ENCODE measurements around the gene RNF169. TPM values are rescaled to one million over a fixed set of nuclear protein-coding genes. Genes with fewer than 3 reads are reported as not detected.

The RNF169 gene
- total RNA-seq, 2 donors from 2014 or later, result 10.6 to 10.7 TPM

GRCh38 chr11:74721479-74721835 is 27.2 kb upstream of the RNF169 start:
- peaks cover 0 to 26% of the 10 kb centered on the region in 2 donors for H3K4me1 ChIP-seq
- no peak for DNase-seq (ENCODE audit: low spot score)

DNA sequence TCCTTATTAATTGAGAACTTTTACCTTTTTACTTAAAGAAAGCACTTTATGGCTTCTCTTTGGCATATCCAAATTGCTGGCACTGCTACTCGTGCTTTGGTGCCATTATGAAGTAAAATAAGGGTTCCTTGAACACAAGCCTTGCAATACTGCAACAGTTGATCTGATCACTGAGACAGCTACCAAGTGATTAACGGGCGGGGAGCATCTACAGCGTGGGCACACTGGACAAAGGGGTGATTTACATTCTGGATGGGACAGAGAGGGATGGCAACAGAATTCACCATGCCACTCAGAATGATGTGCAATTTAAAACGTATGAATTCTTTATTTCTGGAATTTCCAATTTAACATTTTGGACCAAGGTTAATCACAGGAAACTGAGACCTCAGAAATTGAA is 25.1 kb upstream of the RNF169 start:
- no peaks in the 10 kb centered on the region for H3K9me3 ChIP-seq
- H3K4me3 ChIP-seq, result no peak overlapping the region
- H3K4me1 ChIP-seq, result peaks cover 0 to 21% of the 10 kb centered on the region in 2 donors
- H3K36me3 ChIP-seq, result no peaks in the 10 kb centered on the region
- H3K27me3 ChIP-seq, result no peaks in the 10 kb centered on the region
- DNase-seq (ENCODE audit: low spot score), result no peak
- H3K27ac ChIP-seq, result no peak overlapping the region
- no peak for TF ChIP-seq CTCF (IDR thresholded peaks at IDR 0.05)

More at GRCh38 chr11:74721479-74721835, 27.2 kb upstream of the RNF169 start:
- Histone ChIP-seq H3K36me3 (no peaks in the 10 kb centered on the region), H3K4me3 (no peak overlapping the region), H3K27me3 (no peaks in the 10 kb centered on the region), H3K9me3 (no peaks in the 10 kb centered on the region), H3K27ac (peak overlapping the region; percentile 41 to 67)
- TF ChIP-seq CTCF (IDR thresholded peaks at IDR 0.05), result no peak

GRCh38 chr11:74725701-74726100 is 22.9 kb upstream of the RNF169 start:
- Histone ChIP-seq H3K27me3 (no peaks in the 10 kb centered on the region), H3K9me3 (no peaks in the 10 kb centered on the region), H3K4me1 (peaks cover 0 to 17% of the 10 kb centered on the region in 2 donors), H3K27ac (no peak overlapping the region), H3K36me3 (no peaks in the 10 kb centered on the region), H3K4me3 (no peak overlapping the region)
- DNase-seq (ENCODE audit: low spot score), result no peak
- TF ChIP-seq CTCF (IDR thresholded peaks at IDR 0.05), result no peak

DNA sequence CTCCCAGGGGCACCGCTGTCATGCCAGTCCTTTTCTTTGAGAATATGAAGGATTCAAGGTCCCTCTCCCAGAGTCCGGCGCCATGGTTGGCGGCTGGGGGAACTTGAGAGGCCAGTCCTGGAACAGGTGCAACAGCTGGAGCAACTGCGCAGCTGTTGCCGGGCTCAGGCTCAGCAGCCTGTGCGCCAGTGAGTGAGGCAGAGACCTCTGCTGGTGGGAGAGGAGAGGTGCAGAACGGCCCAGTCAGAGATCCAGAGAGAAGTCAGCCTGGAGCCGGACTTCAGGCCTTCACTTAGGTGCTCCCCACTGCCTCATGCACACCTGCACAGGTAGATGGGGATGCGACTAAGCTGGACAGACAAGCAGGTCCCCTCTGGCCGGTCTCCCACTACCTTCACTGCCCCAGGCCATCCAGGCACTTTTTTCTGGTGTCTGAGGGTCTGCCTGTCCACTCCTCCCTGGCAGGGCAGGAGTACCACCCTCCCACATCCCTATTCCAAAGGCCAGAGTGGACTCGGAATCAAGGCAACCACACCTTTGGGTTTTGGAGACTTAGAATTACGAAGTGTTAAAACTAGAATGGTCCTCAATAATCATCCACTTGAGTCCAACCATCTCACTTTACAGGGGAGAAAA is 22.0 kb upstream of the RNF169 start:
- H3K36me3 ChIP-seq, result no peaks in the 10 kb centered on the region
- H3K27me3 ChIP-seq, result peaks cover 0 to 3% of the 10 kb centered on the region in 2 donors
- peak; percentile 96 for TF ChIP-seq CTCF (IDR thresholded peaks at IDR 0.05)
- H3K4me3 ChIP-seq, result no peak overlapping the region
- no peak overlapping the region for H3K27ac ChIP-seq
- DNase-seq (ENCODE audit: low spot score), result peak; percentile 76
- peaks cover 0 to 16% of the 10 kb centered on the region in 2 donors for H3K4me1 ChIP-seq
- no peaks in the 10 kb centered on the region for H3K9me3 ChIP-seq

DNA sequence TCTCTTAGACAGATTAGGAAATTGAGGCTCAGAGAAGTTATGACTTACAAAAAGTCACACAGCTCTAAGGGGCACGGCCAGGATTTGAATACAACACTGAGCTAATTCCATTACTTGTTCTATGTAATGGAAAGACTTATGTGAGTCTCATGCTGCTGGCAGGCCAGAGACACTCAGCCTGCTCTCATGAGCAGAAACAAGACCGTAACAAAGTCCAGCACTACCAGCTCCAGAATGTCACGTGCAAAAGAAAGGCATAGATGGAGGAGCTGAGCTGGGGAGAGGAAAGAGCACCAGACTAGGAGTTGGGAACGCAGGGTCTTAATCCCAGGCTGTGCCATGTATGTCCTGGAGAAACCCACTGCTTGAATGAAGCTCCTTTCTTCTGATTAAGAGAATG is 19.3 kb upstream of the RNF169 start:
- no peak for TF ChIP-seq CTCF (IDR thresholded peaks at IDR 0.05)
- Histone ChIP-seq H3K4me1 (peaks cover 0 to 17% of the 10 kb centered on the region in 2 donors), H3K36me3 (no peaks in the 10 kb centered on the region), H3K27ac (no peak overlapping the region), H3K27me3 (peaks cover 3 to 6% of the 10 kb centered on the region in 2 donors), H3K4me3 (no peak overlapping the region), H3K9me3 (no peaks in the 10 kb centered on the region)
- DNase-seq (ENCODE audit: low spot score), result no peak
